Astrocyte (in vitro differentiated cells and primary cell): ENCODE measurements around the gene TP53. TPM values are rescaled to one million over a fixed set of nuclear protein-coding genes. Genes with fewer than 3 reads are reported as not detected.

Experiments
- DNase-seq: peaks from one replicate; pipeline ENCODE4 v3.0.0-alpha.2; 2010; ENCODE audit warnings: low read depth
- FAIRE-seq: peaks from 2 replicates; lab custom pipeline; 2011; peaks lifted over from hg19 to GRCh38; lab: Jason Lieb, UNC
- H2AFZ ChIP-seq: 2 replicates; pipeline ENCODE4 v1.6.0; 2012; ENCODE audit warnings: low read depth, low read length, inconsistent platforms
- H3K27ac ChIP-seq: 2 replicates; pipeline ENCODE4 v1.5.1; 2011; ENCODE audit warnings: low read depth, low read length, inconsistent platforms
- H3K27me3 ChIP-seq: 2 replicates; pipeline ENCODE4 v1.6.0; 2011; ENCODE audit warnings: low read length, inconsistent platforms; ENCODE audit not compliant: insufficient read depth
- H3K36me3 ChIP-seq: 2 replicates; pipeline ENCODE4 v1.5.1; 2011; ENCODE audit warnings: low read length, inconsistent platforms; ENCODE audit not compliant: insufficient read depth
- H3K4me1 ChIP-seq: 2 replicates; pipeline ENCODE4 v1.5.1; 2011; ENCODE audit warnings: low read length, inconsistent platforms; ENCODE audit not compliant: insufficient read depth
- H3K4me2 ChIP-seq: 2 replicates; pipeline ENCODE4 v1.6.0; 2012; ENCODE audit warnings: low read length, inconsistent platforms
- H3K4me3 ChIP-seq: 2 replicates; pipeline ENCODE4 v1.5.1; 2011; ENCODE audit warnings: low read depth, mild to moderate bottlenecking, low read length, inconsistent platforms; ENCODE audit not compliant: insufficient read depth
- H3K79me2 ChIP-seq: 2 replicates; pipeline ENCODE4 v1.6.0; 2012; ENCODE audit warnings: mild to moderate bottlenecking, low read length, inconsistent platforms; ENCODE audit not compliant: insufficient read depth
- H3K9ac ChIP-seq: 2 replicates; pipeline ENCODE4 v1.6.0; 2012; ENCODE audit warnings: mild to moderate bottlenecking, low read length, inconsistent platforms
- H3K9me3 ChIP-seq: 2 replicates; pipeline ENCODE4 v1.5.1; 2012; ENCODE audit warnings: low read depth, mild to moderate bottlenecking, low read length, inconsistent platforms; ENCODE audit not compliant: insufficient read depth
- H4K20me1 ChIP-seq: 2 replicates; pipeline ENCODE4 v1.6.0; 2012; ENCODE audit warnings: low read length, inconsistent platforms; ENCODE audit not compliant: insufficient read depth
- H3K27ac Mint-ChIP-seq: one replicate; pipeline ENCODE4 v1.8.0; 2021; ENCODE audit warnings: mild to moderate bottlenecking, mixed read lengths; ENCODE audit not compliant: unreplicated experiment
- H3K27me3 Mint-ChIP-seq: one replicate; pipeline ENCODE4 v1.8.0; 2021; ENCODE audit warnings: low read depth, mixed read lengths; ENCODE audit not compliant: unreplicated experiment
- H3K36me3 Mint-ChIP-seq: one replicate; pipeline ENCODE4 v1.8.0; 2021; ENCODE audit warnings: low read depth, mixed read lengths; ENCODE audit not compliant: unreplicated experiment
- H3K4me1 Mint-ChIP-seq: one replicate; pipeline ENCODE4 v1.8.0; 2021; ENCODE audit warnings: low read depth, mixed read lengths; ENCODE audit not compliant: unreplicated experiment
- H3K4me3 Mint-ChIP-seq: one replicate; pipeline ENCODE4 v1.8.0; 2021; ENCODE audit warnings: mild to moderate bottlenecking, moderate library complexity, mixed read lengths; ENCODE audit not compliant: unreplicated experiment
- H3K9me3 Mint-ChIP-seq: one replicate; pipeline ENCODE4 v1.8.0; 2021; ENCODE audit warnings: mild to moderate bottlenecking, mixed read lengths; ENCODE audit not compliant: unreplicated experiment
- CTCF ChIP-seq: IDR thresholded peaks from 2 replicates; pipeline ENCODE4 v1.5.1; 2011; ENCODE audit warnings: low read depth, mild to moderate bottlenecking, inconsistent platforms, low read length, moderate library complexity; ENCODE audit not compliant: insufficient read depth
- EZH2 ChIP-seq: IDR thresholded peaks from 2 replicates; pipeline ENCODE4 v1.6.1; 2012; ENCODE audit warnings: mild to moderate bottlenecking, low read length, inconsistent platforms; ENCODE audit not compliant: insufficient read depth
- total RNA-seq: library from RNA; stranded (reverse); gene quantifications from 2 replicates; pipeline ENCODE4 v1.2.1, GENCODE V29; 2021

Gene TP53
- total RNA-seq, 1 donor from 2014 or later: 94.4 TPM

- Histone ChIP-seq H3K9me3 (no peaks in the 10 kb centered on the region), H4K20me1 (peaks cover 4% of the 10 kb centered on the region), H2AFZ (no peak overlapping the region), H3K4me1 (peaks cover 16% of the 10 kb centered on the region), H3K4me3 (no peak overlapping the region), H3K79me2 (no peaks in the 10 kb centered on the region), H3K9ac (no peak overlapping the region), H3K4me2 (no peak overlapping the region), H3K36me3 (no peaks in the 10 kb centered on the region), H3K27ac (no peak overlapping the region), H3K27me3 (peaks cover 30% of the 10 kb centered on the region)
- peaks cover 15% of the 10 kb centered on the region for H3K27me3 Mint-ChIP-seq
- no peak for TF ChIP-seq CTCF
- no peak for TF ChIP-seq EZH2
- no peak overlapping the region for H3K27ac Mint-ChIP-seq
- DNase-seq: no peak
- FAIRE-seq: no peak
- H3K4me1 Mint-ChIP-seq: peaks cover 11% of the 10 kb centered on the region
- no peak overlapping the region for H3K4me3 Mint-ChIP-seq
- peaks cover 5% of the 10 kb centered on the region for H3K36me3 Mint-ChIP-seq
- H3K9me3 Mint-ChIP-seq: no peaks in the 10 kb centered on the region
Observed at GRCh38 chr17:7707446-7707845, 20.2 kb upstream of the TP53 start.

GRCh38 chr17:7706631-7707354, 19.5 kb upstream of the TP53 start:
- no peaks in the 10 kb centered on the region for H3K36me3 ChIP-seq
- Mint-ChIP-seq H3K4me1 (peaks cover 11% of the 10 kb centered on the region), H3K9me3 (peaks cover 2% of the 10 kb centered on the region), H3K27ac (no peak overlapping the region), H3K36me3 (peaks cover 5% of the 10 kb centered on the region), H3K27me3 (peaks cover 15% of the 10 kb centered on the region), H3K4me3 (no peak overlapping the region)
- no peaks in the 10 kb centered on the region for H3K9me3 ChIP-seq
- peaks cover 25% of the 10 kb centered on the region for H3K27me3 ChIP-seq
- no peak overlapping the region for H3K27ac ChIP-seq
- H3K4me2 ChIP-seq: no peak overlapping the region
- peaks cover 16% of the 10 kb centered on the region for H3K4me1 ChIP-seq
- DNase-seq (no peak), FAIRE-seq (no peak)
- no peak overlapping the region for H2AFZ ChIP-seq
- no peak for TF ChIP-seq CTCF
- no peak for TF ChIP-seq EZH2
- H3K79me2 ChIP-seq: no peaks in the 10 kb centered on the region
- no peak overlapping the region for H3K9ac ChIP-seq
- peaks cover 4% of the 10 kb centered on the region for H4K20me1 ChIP-seq
- no peak overlapping the region for H3K4me3 ChIP-seq
